Measurements from ENCODE around the gene MS4A6E. TPM values are rescaled to one million over a fixed set of nuclear protein-coding genes. Genes with fewer than 3 reads are reported as not detected.

Gene MS4A6E
- total and polyA plus RNA-seq, 2 experiments from 2014 or later = not detected

DNA sequence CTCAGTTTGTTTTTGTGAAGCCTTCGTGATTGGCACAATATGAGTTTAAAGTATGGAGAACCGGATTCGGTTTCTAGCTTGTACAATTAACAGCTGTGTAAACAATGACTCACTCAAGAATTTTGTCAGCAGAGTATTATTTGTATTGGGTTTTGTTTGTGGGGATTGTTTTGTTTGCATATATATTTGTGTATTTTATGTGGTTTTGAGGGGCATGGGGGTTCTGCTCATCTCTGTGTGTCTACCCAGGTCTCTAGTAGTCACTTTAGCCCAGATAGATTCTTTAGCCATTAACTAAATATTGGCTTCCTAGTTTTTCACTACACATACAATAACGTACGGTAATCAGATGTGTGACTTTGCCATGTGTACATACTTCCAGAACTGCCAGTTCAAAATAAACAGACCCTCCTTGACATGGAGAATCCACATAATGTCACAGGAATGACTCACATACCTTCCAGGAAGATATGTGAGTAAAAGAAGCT, 43.8 kb downstream of the MS4A6E start (continued):
- TF ChIP-seq, protein P1, sequence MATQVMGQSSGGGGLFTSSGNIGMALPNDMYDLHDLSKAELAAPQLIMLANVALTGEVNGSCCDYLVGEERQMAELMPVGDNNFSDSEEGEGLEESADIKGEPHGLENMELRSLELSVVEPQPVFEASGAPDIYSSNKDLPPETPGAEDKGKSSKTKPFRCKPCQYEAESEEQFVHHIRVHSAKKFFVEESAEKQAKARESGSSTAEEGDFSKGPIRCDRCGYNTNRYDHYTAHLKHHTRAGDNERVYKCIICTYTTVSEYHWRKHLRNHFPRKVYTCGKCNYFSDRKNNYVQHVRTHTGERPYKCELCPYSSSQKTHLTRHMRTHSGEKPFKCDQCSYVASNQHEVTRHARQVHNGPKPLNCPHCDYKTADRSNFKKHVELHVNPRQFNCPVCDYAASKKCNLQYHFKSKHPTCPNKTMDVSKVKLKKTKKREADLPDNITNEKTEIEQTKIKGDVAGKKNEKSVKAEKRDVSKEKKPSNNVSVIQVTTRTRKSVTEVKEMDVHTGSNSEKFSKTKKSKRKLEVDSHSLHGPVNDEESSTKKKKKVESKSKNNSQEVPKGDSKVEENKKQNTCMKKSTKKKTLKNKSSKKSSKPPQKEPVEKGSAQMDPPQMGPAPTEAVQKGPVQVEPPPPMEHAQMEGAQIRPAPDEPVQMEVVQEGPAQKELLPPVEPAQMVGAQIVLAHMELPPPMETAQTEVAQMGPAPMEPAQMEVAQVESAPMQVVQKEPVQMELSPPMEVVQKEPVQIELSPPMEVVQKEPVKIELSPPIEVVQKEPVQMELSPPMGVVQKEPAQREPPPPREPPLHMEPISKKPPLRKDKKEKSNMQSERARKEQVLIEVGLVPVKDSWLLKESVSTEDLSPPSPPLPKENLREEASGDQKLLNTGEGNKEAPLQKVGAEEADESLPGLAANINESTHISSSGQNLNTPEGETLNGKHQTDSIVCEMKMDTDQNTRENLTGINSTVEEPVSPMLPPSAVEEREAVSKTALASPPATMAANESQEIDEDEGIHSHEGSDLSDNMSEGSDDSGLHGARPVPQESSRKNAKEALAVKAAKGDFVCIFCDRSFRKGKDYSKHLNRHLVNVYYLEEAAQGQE (IDR thresholded peaks at IDR 0.05; ENCODE audit: unreplicated experiment) = no peak
- TF ChIP-seq CREB1 (CRISPR knock-in tag; IDR thresholded peaks at IDR 0.05; ENCODE audit: low read depth) = no peak
- no peak for TF ChIP-seq NANOG (IDR thresholded peaks at IDR 0.05; ENCODE audit: borderline replicate concordance)
- TF ChIP-seq STAT1 (IDR thresholded peaks at IDR 0.05; ENCODE audit: unreplicated experiment) = no peak
- TF ChIP-seq, protein P2, sequence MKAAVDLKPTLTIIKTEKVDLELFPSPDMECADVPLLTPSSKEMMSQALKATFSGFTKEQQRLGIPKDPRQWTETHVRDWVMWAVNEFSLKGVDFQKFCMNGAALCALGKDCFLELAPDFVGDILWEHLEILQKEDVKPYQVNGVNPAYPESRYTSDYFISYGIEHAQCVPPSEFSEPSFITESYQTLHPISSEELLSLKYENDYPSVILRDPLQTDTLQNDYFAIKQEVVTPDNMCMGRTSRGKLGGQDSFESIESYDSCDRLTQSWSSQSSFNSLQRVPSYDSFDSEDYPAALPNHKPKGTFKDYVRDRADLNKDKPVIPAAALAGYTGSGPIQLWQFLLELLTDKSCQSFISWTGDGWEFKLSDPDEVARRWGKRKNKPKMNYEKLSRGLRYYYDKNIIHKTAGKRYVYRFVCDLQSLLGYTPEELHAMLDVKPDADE (IDR thresholded peaks at IDR 0.05) = no peak

DNA sequence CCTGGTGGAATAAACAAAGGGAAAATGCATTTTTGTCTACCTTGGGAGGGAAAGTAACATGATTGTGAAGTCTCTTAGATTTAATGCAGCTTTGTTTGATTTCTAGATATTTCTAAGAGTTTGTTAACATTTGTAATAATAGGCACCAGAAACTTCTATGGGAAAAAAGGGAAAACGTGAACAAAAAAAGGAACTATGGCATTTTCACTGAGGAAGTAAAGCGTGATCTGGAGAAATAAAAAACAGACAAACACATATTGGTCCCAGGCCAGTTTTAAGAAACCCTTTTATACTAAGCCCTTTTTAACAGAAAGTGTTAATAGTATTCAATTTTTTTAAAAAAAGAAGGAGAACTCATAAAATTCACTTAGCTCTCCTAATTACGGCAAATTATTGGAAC, 44.3 kb downstream of the MS4A6E start:
- no peaks in the 10 kb centered on the region for H4K20me1 ChIP-seq (replicated peaks; ENCODE audit: insufficient read depth)
- no peak overlapping the region for H3K4me2 ChIP-seq
- no peak overlapping the region for H3K4me3 ChIP-seq
- peaks cover 11% of the 10 kb centered on the region for H3K36me3 Mint-ChIP-seq (ENCODE audit: low read depth)
- peaks cover 6% of the 10 kb centered on the region; the same call in 1 of the 3 replicates for H3K4me1 Mint-ChIP-seq
- H2AFZ ChIP-seq = no peak overlapping the region
- H3K27ac ChIP-seq (ENCODE audit: low read depth) = no peak overlapping the region
- H3K27ac Mint-ChIP-seq = no peak overlapping the region
- H3K27me3 Mint-ChIP-seq (ENCODE audit: insufficient read depth, low read depth, poor library complexity) = peaks cover 3% of the 10 kb centered on the region
- DNase-seq (ENCODE audit: low spot score) (no peak), ATAC-seq (no peak)
- no peaks in the 10 kb centered on the region for H3K79me2 ChIP-seq (replicated peaks; ENCODE audit: insufficient read depth)
- no peaks in the 10 kb centered on the region for H3K27me3 ChIP-seq (ENCODE audit: insufficient read depth)
- H3K36me3 ChIP-seq (ENCODE audit: insufficient read depth) = no peaks in the 10 kb centered on the region
- peaks cover 16% of the 10 kb centered on the region for H3K9me3 Mint-ChIP-seq
- peaks cover 14% of the 10 kb centered on the region for H3K9me2 ChIP-seq (ENCODE audit: insufficient read depth)
- no peaks in the 10 kb centered on the region for H3F3A ChIP-seq (replicated peaks; ENCODE audit: low read depth)
- H3K4me1 ChIP-seq (ENCODE audit: insufficient read depth) = peaks cover 5% of the 10 kb centered on the region
- no peak overlapping the region for H3K4me3 Mint-ChIP-seq
- TF ChIP-seq, protein P3, sequence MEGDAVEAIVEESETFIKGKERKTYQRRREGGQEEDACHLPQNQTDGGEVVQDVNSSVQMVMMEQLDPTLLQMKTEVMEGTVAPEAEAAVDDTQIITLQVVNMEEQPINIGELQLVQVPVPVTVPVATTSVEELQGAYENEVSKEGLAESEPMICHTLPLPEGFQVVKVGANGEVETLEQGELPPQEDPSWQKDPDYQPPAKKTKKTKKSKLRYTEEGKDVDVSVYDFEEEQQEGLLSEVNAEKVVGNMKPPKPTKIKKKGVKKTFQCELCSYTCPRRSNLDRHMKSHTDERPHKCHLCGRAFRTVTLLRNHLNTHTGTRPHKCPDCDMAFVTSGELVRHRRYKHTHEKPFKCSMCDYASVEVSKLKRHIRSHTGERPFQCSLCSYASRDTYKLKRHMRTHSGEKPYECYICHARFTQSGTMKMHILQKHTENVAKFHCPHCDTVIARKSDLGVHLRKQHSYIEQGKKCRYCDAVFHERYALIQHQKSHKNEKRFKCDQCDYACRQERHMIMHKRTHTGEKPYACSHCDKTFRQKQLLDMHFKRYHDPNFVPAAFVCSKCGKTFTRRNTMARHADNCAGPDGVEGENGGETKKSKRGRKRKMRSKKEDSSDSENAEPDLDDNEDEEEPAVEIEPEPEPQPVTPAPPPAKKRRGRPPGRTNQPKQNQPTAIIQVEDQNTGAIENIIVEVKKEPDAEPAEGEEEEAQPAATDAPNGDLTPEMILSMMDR (conservative IDR thresholded peaks at IDR 0.05; ENCODE audit: low read depth in 2 of 2) = no peak
- TF ChIP-seq, protein P4, sequence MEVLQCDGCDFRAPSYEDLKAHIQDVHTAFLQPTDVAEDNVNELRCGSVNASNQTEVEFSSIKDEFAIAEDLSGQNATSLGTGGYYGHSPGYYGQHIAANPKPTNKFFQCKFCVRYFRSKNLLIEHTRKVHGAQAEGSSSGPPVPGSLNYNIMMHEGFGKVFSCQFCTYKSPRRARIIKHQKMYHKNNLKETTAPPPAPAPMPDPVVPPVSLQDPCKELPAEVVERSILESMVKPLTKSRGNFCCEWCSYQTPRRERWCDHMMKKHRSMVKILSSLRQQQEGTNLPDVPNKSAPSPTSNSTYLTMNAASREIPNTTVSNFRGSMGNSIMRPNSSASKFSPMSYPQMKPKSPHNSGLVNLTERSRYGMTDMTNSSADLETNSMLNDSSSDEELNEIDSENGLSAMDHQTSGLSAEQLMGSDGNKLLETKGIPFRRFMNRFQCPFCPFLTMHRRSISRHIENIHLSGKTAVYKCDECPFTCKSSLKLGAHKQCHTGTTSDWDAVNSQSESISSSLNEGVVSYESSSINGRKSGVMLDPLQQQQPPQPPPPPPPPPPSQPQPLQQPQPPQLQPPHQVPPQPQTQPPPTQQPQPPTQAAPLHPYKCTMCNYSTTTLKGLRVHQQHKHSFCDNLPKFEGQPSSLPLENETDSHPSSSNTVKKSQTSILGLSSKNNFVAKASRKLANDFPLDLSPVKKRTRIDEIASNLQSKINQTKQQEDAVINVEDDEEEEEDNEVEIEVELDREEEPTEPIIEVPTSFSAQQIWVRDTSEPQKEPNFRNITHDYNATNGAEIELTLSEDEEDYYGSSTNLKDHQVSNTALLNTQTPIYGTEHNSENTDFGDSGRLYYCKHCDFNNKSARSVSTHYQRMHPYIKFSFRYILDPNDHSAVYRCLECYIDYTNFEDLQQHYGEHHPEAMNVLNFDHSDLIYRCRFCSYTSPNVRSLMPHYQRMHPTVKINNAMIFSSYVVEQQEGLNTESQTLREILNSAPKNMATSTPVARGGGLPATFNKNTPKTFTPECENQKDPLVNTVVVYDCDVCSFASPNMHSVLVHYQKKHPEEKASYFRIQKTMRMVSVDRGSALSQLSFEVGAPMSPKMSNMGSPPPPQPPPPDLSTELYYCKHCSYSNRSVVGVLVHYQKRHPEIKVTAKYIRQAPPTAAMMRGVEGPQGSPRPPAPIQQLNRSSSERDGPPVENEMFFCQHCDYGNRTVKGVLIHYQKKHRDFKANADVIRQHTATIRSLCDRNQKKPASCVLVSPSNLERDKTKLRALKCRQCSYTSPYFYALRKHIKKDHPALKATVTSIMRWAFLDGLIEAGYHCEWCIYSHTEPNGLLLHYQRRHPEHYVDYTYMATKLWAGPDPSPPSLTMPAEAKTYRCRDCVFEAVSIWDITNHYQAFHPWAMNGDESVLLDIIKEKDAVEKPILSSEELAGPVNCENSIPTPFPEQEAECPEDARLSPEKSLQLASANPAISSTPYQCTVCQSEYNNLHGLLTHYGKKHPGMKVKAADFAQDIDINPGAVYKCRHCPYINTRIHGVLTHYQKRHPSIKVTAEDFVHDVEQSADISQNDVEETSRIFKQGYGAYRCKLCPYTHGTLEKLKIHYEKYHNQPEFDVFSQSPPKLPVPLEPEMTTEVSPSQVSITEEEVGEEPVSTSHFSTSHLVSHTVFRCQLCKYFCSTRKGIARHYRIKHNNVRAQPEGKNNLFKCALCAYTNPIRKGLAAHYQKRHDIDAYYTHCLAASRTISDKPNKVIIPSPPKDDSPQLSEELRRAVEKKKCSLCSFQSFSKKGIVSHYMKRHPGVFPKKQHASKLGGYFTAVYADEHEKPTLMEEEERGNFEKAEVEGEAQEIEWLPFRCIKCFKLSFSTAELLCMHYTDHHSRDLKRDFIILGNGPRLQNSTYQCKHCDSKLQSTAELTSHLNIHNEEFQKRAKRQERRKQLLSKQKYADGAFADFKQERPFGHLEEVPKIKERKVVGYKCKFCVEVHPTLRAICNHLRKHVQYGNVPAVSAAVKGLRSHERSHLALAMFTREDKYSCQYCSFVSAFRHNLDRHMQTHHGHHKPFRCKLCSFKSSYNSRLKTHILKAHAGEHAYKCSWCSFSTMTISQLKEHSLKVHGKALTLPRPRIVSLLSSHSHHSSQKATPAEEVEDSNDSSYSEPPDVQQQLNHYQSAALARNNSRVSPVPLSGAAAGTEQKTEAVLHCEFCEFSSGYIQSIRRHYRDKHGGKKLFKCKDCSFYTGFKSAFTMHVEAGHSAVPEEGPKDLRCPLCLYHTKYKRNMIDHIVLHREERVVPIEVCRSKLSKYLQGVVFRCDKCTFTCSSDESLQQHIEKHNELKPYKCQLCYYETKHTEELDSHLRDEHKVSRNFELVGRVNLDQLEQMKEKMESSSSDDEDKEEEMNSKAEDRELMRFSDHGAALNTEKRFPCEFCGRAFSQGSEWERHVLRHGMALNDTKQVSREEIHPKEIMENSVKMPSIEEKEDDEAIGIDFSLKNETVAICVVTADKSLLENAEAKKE (CRISPR knock-in tag; IDR thresholded peaks at IDR 0.05) = no peak
- TF ChIP-seq, protein P1 (IDR thresholded peaks at IDR 0.05; ENCODE audit: unreplicated experiment) = no peak
- TF ChIP-seq NANOG (IDR thresholded peaks at IDR 0.05; ENCODE audit: borderline replicate concordance) (no peak), EZH2 (IDR thresholded peaks at IDR 0.05; ENCODE audit: low read depth, unreplicated experiment) (no peak)

All from GM23338 (cell line).